T-helper 2 cell treated with Interferon-gamma antibody and Interleukin-4, amounts not matched to agents 5 μg/mL and 100 μg/mL, for 36 hours (primary cell): Measurements from ENCODE around the gene CLASP1.

Experiments used
- DNase-seq: peaks from one replicate; pipeline ENCODE4 v3.0.0; 2021; ENCODE audit warnings: low spot score
- H3K27ac Mint-ChIP-seq: one replicate; pipeline ENCODE4 v1.8.0; 2021; ENCODE audit warnings: mild to moderate bottlenecking, mixed read lengths
- H3K27me3 Mint-ChIP-seq: one replicate; pipeline ENCODE4 v1.8.0; 2021; ENCODE audit warnings: low read depth, mixed read lengths
- H3K36me3 Mint-ChIP-seq: one replicate; pipeline ENCODE4 v1.8.0; 2021; ENCODE audit warnings: low read depth, mixed read lengths
- H3K4me1 Mint-ChIP-seq: one replicate; pipeline ENCODE4 v1.8.0; 2021; ENCODE audit warnings: low read depth, mixed read lengths
- H3K4me3 Mint-ChIP-seq: one replicate; pipeline ENCODE4 v1.8.0; 2022; ENCODE audit warnings: mild to moderate bottlenecking, moderate library complexity, mixed read lengths
- H3K9me3 Mint-ChIP-seq: one replicate; pipeline ENCODE4 v1.8.0; 2021; ENCODE audit warnings: mixed read lengths

The CLASP1 gene

GRCh38 chr2:121419081-121419699 is 230.1 kb downstream of the CLASP1 start:
- no peaks in the 10 kb centered on the region for H3K27me3 Mint-ChIP-seq
- H3K27ac Mint-ChIP-seq, result no peak overlapping the region
- peaks cover 11% of the 10 kb centered on the region for H3K36me3 Mint-ChIP-seq

DNA sequence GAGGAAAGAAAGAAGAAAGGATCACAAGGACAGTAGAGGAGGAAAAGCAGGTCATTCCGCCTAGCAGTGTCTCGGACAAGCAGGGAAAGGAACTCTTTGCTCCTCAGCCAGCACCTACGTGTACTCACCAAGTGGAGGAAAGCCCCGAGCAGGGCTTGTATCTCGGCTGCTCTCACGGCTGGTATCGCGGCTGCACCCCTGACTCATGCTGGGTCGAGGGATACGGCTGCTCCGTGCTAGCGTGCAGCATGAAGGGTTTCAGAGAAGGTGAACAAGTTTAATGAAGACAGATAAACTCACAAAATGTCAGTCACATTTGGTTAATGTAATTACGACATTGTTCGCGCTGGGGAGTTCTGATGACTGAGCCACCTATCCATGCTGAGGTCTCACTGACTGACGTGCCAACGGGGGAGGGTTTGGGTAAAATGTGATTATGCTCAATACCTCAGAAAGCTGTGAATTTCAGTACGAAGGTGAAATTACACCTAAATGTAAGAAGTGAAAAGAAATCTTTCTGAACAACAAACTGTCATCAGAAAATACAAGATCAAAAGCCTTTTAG is 230.7 kb downstream of the CLASP1 start:
- H3K4me1 Mint-ChIP-seq, result no peaks in the 10 kb centered on the region
- H3K27ac Mint-ChIP-seq, result no peak overlapping the region
- H3K4me3 Mint-ChIP-seq, result no peak overlapping the region
- peaks cover 11% of the 10 kb centered on the region for H3K36me3 Mint-ChIP-seq
- no peak for DNase-seq
- no peaks in the 10 kb centered on the region for H3K9me3 Mint-ChIP-seq
- no peaks in the 10 kb centered on the region for H3K27me3 Mint-ChIP-seq

More at GRCh38 chr2:121419081-121419699, 230.1 kb downstream of the CLASP1 start:
- Mint-ChIP-seq H3K9me3 (no peaks in the 10 kb centered on the region), H3K4me1 (no peaks in the 10 kb centered on the region), H3K4me3 (no peak overlapping the region)
- no peak for DNase-seq

GRCh38 chr2:121417826-121418225 is 231.4 kb downstream of the CLASP1 start:
- DNase-seq, result no peak
- Mint-ChIP-seq H3K9me3 (no peaks in the 10 kb centered on the region), H3K36me3 (peaks cover 13% of the 10 kb centered on the region), H3K27ac (no peak overlapping the region), H3K4me3 (no peak overlapping the region), H3K27me3 (no peaks in the 10 kb centered on the region), H3K4me1 (no peaks in the 10 kb centered on the region)

DNA sequence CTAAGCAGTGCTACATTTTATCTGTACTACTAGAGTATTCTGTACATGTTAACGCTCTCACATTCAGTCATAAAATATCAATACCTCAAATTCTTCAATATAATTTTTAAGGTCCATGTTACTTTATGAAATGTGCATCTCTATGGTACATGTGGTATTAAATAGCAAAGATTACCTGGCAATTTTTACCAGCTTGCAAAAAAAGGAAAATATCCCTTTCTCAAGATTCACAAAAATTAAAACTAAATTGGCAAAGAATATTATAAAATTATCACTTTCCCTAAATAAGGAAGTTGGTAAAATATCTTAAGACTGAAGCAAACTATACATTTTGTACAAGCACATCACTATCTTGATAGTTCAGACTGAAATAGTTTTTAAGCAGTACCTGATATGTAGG is 233.5 kb downstream of the CLASP1 start:
- Mint-ChIP-seq H3K4me3 (no peak overlapping the region), H3K9me3 (no peaks in the 10 kb centered on the region), H3K36me3 (peaks cover 11% of the 10 kb centered on the region), H3K4me1 (no peaks in the 10 kb centered on the region), H3K27me3 (no peaks in the 10 kb centered on the region), H3K27ac (no peak overlapping the region)
- no peak for DNase-seq

DNA sequence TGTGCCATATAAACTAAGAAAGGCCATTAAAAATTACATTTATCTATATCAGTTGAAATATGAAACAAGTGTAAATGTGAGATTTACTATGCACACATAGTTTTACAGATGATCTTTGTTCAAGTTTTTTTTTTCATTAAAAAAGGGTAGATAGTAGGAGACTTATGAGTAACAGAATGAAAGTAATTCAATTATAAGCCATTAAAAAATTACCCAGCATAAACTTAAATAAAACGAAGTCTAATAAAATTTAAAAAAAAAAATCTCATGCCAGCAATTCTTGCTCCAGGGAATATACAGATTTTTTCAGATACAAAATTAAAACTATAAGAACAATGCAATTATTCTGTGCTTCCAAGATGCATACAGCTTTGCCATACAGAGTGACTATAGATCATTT is 236.9 kb downstream of the CLASP1 start:
- Mint-ChIP-seq H3K36me3 (peaks cover 20% of the 10 kb centered on the region), H3K27me3 (no peaks in the 10 kb centered on the region), H3K27ac (no peak overlapping the region), H3K4me3 (no peak overlapping the region), H3K9me3 (no peaks in the 10 kb centered on the region), H3K4me1 (no peaks in the 10 kb centered on the region)
- no peak for DNase-seq

DNA sequence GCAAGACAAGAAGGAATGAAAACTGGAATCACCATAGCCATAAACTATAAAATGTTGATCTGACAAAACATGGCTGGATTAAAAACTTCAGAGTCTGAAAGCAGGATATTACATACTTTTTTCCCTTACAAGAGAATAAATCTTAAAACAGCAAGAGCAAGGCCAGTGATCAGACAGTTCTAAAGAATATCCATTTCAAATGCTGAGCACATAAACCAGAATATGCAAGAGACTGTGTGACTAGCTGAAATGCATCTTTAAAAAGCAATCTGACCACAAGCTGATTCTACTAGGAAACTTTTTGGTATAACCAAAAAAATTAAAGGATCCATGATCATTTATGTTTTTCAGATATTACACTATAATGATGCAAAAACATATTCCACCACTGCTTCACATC is 239.3 kb downstream of the CLASP1 start:
- Mint-ChIP-seq H3K9me3 (no peaks in the 10 kb centered on the region), H3K27me3 (no peaks in the 10 kb centered on the region), H3K27ac (no peak overlapping the region), H3K4me1 (no peaks in the 10 kb centered on the region), H3K36me3 (peaks cover 24% of the 10 kb centered on the region), H3K4me3 (no peak overlapping the region)
- no peak for DNase-seq

DNA sequence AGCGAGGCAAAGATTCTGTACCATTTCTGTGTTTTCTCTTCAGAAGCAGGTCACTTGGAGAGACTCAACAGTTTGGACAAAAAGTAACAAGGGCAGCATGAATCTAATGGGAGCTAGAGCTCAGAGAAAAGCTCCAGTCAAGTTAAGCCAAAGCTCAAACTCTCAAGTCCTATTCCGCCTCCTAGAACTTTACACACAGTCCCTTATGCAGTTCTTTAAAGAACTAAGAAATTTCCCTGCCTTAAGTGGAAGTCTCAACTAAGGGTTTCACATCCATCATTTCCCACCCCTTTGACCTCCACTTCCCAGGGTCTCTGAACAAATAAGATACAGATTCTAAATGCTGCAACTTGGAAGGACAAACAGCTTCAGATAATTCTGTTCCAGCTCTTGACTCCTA is 239.9 kb downstream of the CLASP1 start:
- Mint-ChIP-seq H3K9me3 (no peaks in the 10 kb centered on the region), H3K4me3 (no peak overlapping the region), H3K36me3 (peaks cover 25% of the 10 kb centered on the region), H3K27me3 (no peaks in the 10 kb centered on the region), H3K27ac (no peak overlapping the region), H3K4me1 (no peaks in the 10 kb centered on the region)
- DNase-seq, result no peak

DNA sequence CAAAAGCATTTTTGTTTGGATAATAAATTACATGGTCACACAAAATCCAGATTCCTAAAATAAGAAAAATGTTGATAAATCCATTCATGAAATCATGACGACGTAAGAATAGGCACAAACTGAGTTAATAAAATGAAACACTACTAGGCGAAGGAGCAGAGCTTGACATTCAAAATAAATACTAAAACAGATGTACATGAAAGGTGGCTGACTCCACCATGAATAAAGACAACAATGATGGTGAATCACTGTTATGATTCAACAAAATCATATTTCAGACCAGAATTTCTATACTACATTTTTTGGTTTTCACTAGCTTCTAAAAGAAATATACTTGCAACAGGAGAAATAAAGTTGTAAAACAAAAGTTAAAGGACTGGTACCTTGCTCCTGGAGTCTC is 240.6 kb downstream of the CLASP1 start:
- H3K27me3 Mint-ChIP-seq, result no peaks in the 10 kb centered on the region
- no peaks in the 10 kb centered on the region for H3K4me1 Mint-ChIP-seq
- DNase-seq, result no peak
- no peak overlapping the region for H3K4me3 Mint-ChIP-seq
- H3K27ac Mint-ChIP-seq, result no peak overlapping the region
- peaks cover 30% of the 10 kb centered on the region for H3K36me3 Mint-ChIP-seq
- H3K9me3 Mint-ChIP-seq, result no peaks in the 10 kb centered on the region

GRCh38 chr2:121405233-121405632 is 244.0 kb downstream of the CLASP1 start:
- Mint-ChIP-seq H3K27me3 (no peaks in the 10 kb centered on the region), H3K4me1 (peaks cover 4% of the 10 kb centered on the region), H3K9me3 (no peaks in the 10 kb centered on the region), H3K4me3 (no peak overlapping the region), H3K27ac (no peak overlapping the region), H3K36me3 (peaks cover 42% of the 10 kb centered on the region)
- DNase-seq, result no peak

GRCh38 chr2:121400201-121400600 is 249.1 kb downstream of the CLASP1 start:
- Mint-ChIP-seq H3K4me1 (peaks cover 4% of the 10 kb centered on the region), H3K27ac (no peak overlapping the region), H3K36me3 (peaks cover 43% of the 10 kb centered on the region), H3K4me3 (no peak overlapping the region), H3K9me3 (no peaks in the 10 kb centered on the region), H3K27me3 (no peaks in the 10 kb centered on the region)
- DNase-seq, result no peak

- H3K9me3 Mint-ChIP-seq, result no peaks in the 10 kb centered on the region
- H3K27me3 Mint-ChIP-seq, result no peaks in the 10 kb centered on the region
- H3K27ac Mint-ChIP-seq, result no peak overlapping the region
- peaks cover 4% of the 10 kb centered on the region for H3K4me1 Mint-ChIP-seq
- H3K4me3 Mint-ChIP-seq, result no peak overlapping the region
- DNase-seq, result no peak
- peaks cover 42% of the 10 kb centered on the region for H3K36me3 Mint-ChIP-seq
Observed at GRCh38 chr2:121398853-121399252, 250.4 kb downstream of the CLASP1 start.

GRCh38 chr2:121390082-121390692 is 259.1 kb downstream of the CLASP1 start:
- Mint-ChIP-seq H3K36me3 (peaks cover 31% of the 10 kb centered on the region), H3K4me1 (no peaks in the 10 kb centered on the region), H3K4me3 (no peak overlapping the region), H3K27ac (no peak overlapping the region), H3K9me3 (no peaks in the 10 kb centered on the region), H3K27me3 (no peaks in the 10 kb centered on the region)
- DNase-seq, result no peak

DNA sequence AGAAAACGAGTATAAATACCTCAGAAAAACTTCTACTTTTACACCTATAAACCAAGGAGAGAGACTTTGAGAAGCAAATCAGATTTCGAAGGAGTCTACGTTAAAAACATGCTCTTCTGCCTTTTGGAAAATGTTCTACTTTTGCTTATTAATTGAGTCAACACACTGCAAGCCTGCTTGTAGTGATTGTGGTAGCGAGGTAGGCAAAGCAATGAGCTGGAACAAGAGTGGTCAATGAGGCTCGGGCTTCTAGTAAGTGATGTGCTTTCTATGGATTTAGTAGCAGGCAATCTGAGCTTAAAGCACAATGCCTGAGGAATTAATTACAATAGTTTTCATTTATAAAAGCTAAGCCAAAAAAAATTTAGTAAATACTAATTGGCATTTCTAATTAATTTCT is 260.9 kb downstream of the CLASP1 start:
- peaks cover 24% of the 10 kb centered on the region for H3K36me3 Mint-ChIP-seq
- H3K9me3 Mint-ChIP-seq, result no peaks in the 10 kb centered on the region
- no peak for DNase-seq
- H3K4me1 Mint-ChIP-seq, result no peaks in the 10 kb centered on the region
- no peaks in the 10 kb centered on the region for H3K27me3 Mint-ChIP-seq
- H3K27ac Mint-ChIP-seq, result no peak overlapping the region
- H3K4me3 Mint-ChIP-seq, result no peak overlapping the region

- Mint-ChIP-seq H3K4me3 (no peak overlapping the region), H3K27me3 (no peaks in the 10 kb centered on the region), H3K4me1 (no peaks in the 10 kb centered on the region), H3K9me3 (no peaks in the 10 kb centered on the region), H3K27ac (no peak overlapping the region), H3K36me3 (peaks cover 24% of the 10 kb centered on the region)
- DNase-seq, result no peak
Observed at GRCh38 chr2:121387591-121388325, 261.5 kb downstream of the CLASP1 start.
